Measurements from ENCODE around the gene LONRF2. TPM values are rescaled to one million over a fixed set of nuclear protein-coding genes. Genes with fewer than 3 reads are reported as not detected.

Gene LONRF2
- total and polyA plus RNA-seq, 2 of the 13 experiments (the other 11 are each of a cell fraction or from before 2014, with no cell fraction given) = not detected

DNA sequence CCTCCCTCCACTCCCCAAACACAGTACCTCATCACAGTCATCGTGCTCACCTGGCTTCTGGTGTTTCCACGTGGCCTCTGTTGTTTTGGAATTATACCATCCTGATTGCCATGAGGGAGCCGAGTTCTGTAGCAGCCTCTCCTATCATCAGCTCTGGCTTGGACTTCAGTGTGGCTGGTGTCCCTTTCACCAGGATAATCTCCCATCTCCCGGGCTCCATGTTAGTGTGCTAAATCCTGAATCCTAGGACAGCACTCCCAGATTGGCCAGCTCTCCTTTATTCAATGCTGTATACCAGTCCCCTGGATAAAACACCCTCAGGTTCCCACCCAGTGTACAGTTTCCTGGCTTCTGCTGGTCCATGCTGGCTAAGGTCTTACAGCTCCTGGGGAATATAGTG lies 53.3 kb downstream of the LONRF2 start:
- in situ Hi-C loops (cut with HindIII; ENCODE audit: extremely low pct_ligation_motif_present, low pct_unique_long_range_greater_than_20kb) (no loop called here), intact Hi-C loops (cut with micrococcal nuclease; ENCODE audit: unreplicated experiment) (no loop called here)
- FAIRE-seq (no peak), DNase-seq (ENCODE audit: low spot score) (no peak), ATAC-seq (no peak)
- ChIA-PET POLR2A (no interaction called here), CTCF (ENCODE audit: low intra/inter-chr PET ratio, low total read pairs) (no interaction called here)
- Histone ChIP-seq H3K4me3 (replicated peaks in 1 of 3; ENCODE audit: insufficient read depth in 1 of 3, low read depth in 2 of 3, low read length in 3 of 3) (no peak overlapping the region), H3K9me3 (ENCODE audit: low read length) (no peaks in the 10 kb centered on the region), H3K4me2 (ENCODE audit: low read depth, low read length) (no peak overlapping the region), H3K79me2 (ENCODE audit: insufficient read depth, low read length) (no peaks in the 10 kb centered on the region), H3K36me3 (replicated peaks in 1 of 2; ENCODE audit: control insufficient read depth in 1 of 2, insufficient read depth in 2 of 2, low read length in 2 of 2) (no peaks in the 10 kb centered on the region), H4K20me1 (ENCODE audit: insufficient read depth, low read length) (no peaks in the 10 kb centered on the region), H2AFZ (ENCODE audit: low read length) (no peak overlapping the region), H3K27me3 (ENCODE audit: control insufficient read depth in 1 of 2, insufficient read depth in 2 of 2, low read length in 2 of 2) (peaks cover 0 to 5% of the 10 kb centered on the region in 2 experiments; a peak in 2 of 5 replicates), H3K4me1 (ENCODE audit: insufficient read depth, low read length) (peaks cover 11% of the 10 kb centered on the region), H3K9ac (ENCODE audit: insufficient read depth, low read depth, low read length) (no peak overlapping the region), H3K27ac (ENCODE audit: extremely low read length, insufficient read depth, low read length) (no peak overlapping the region)
- WGBS (ENCODE audit: low lambda C conversion rate) = 3% methylated on average over 4 of the region's 4 CpGs
- no TSS peak for BruUV-seq (replicated peaks)
- TF ChIP-seq, protein P1, sequence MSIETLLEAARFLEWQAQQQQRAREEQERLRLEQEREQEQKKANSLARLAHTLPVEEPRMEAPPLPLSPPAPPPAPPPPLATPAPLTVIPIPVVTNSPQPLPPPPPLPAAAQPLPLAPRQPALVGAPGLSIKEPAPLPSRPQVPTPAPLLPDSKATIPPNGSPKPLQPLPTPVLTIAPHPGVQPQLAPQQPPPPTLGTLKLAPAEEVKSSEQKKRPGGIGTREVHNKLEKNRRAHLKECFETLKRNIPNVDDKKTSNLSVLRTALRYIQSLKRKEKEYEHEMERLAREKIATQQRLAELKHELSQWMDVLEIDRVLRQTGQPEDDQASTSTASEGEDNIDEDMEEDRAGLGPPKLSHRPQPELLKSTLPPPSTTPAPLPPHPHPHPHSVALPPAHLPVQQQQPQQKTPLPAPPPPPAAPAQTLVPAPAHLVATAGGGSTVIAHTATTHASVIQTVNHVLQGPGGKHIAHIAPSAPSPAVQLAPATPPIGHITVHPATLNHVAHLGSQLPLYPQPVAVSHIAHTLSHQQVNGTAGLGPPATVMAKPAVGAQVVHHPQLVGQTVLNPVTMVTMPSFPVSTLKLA (IDR thresholded peaks at IDR 0.05) = peak; percentile 66
- no peak for TF ChIP-seq ZNF333 (CRISPR knock-in tag; IDR thresholded peaks at IDR 0.05; ENCODE audit: borderline replicate concordance)

DNA sequence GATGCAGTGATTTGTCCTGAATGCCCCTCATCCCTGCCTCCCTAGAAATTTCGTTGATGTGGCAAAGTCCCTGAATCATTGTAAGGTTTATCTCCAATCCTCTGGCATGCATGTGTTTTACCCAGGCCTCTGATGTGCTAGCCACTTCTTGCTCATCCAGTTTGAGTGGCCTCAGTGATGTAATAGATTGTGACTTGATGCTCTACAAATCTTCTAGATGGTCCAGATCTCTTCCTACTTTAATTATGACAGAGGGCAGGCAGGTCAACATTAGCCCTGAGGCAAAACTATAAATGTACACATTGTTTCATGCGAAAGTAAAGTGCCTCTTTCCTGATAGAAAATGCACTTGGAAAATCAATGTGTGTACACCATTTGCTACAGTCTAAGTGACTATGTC lies 54.5 kb downstream of the LONRF2 start:
- intact Hi-C loops (cut with micrococcal nuclease; ENCODE audit: unreplicated experiment) = no loop called here
- Histone ChIP-seq H3K27ac (ENCODE audit: extremely low read length, insufficient read depth, low read length) (no peak overlapping the region), H3K4me2 (ENCODE audit: low read depth, low read length) (no peak overlapping the region), H3K27me3 (ENCODE audit: control insufficient read depth in 1 of 2, insufficient read depth in 2 of 2, low read length in 2 of 2) (peaks cover 0 to 4% of the 10 kb centered on the region in 2 experiments; a peak in 2 of 5 replicates), H3K9ac (ENCODE audit: insufficient read depth, low read depth, low read length) (no peak overlapping the region), H2AFZ (ENCODE audit: low read length) (no peak overlapping the region), H4K20me1 (ENCODE audit: insufficient read depth, low read length) (no peaks in the 10 kb centered on the region), H3K79me2 (ENCODE audit: insufficient read depth, low read length) (no peaks in the 10 kb centered on the region), H3K36me3 (replicated peaks in 1 of 2; ENCODE audit: control insufficient read depth in 1 of 2, insufficient read depth in 2 of 2, low read length in 2 of 2) (no peaks in the 10 kb centered on the region), H3K4me3 (replicated peaks in 1 of 3; ENCODE audit: insufficient read depth in 1 of 3, low read depth in 2 of 3, low read length in 3 of 3) (no peak overlapping the region), H3K4me1 (ENCODE audit: insufficient read depth, low read length) (peaks cover 11% of the 10 kb centered on the region), H3K9me3 (ENCODE audit: low read length) (no peaks in the 10 kb centered on the region)
- BruUV-seq (replicated peaks) = no TSS peak
- ATAC-seq (no peak), DNase-seq (ENCODE audit: low spot score) (no peak), FAIRE-seq (no peak)
- WGBS (ENCODE audit: low lambda C conversion rate) = 13% methylated on average over 2 of the region's 2 CpGs
- in situ Hi-C loops (cut with HindIII; ENCODE audit: extremely low pct_ligation_motif_present, low pct_unique_long_range_greater_than_20kb) = no loop called here
- ChIA-PET CTCF (ENCODE audit: low intra/inter-chr PET ratio, low total read pairs) (no interaction called here), POLR2A (no interaction called here)
- TF ChIP-seq, protein P2, sequence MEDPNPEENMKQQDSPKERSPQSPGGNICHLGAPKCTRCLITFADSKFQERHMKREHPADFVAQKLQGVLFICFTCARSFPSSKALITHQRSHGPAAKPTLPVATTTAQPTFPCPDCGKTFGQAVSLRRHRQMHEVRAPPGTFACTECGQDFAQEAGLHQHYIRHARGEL (CRISPR knock-in tag; IDR thresholded peaks at IDR 0.05) = no peak
- TF ChIP-seq, protein P3, sequence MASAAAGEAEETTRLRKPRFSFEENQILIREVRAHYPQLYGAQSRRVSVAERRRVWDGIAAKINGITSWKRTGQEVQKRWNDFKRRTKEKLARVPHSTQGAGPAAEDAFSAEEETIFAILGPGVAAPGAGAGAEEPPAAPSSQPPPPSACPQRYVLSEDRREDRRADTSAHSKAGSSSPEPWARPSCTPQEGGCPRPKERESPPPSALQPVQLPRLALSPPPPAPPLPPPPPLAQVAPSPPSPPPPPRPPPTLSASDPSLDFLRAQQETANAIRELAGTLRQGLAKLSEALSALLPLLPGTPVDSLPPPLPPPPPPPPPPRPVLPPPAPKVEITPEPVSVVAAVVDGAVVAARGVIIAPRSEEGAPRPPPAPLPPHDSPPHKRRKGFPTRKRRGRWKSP (CRISPR knock-in tag; IDR thresholded peaks at IDR 0.05) = no peak
- TF ChIP-seq, protein P4, sequence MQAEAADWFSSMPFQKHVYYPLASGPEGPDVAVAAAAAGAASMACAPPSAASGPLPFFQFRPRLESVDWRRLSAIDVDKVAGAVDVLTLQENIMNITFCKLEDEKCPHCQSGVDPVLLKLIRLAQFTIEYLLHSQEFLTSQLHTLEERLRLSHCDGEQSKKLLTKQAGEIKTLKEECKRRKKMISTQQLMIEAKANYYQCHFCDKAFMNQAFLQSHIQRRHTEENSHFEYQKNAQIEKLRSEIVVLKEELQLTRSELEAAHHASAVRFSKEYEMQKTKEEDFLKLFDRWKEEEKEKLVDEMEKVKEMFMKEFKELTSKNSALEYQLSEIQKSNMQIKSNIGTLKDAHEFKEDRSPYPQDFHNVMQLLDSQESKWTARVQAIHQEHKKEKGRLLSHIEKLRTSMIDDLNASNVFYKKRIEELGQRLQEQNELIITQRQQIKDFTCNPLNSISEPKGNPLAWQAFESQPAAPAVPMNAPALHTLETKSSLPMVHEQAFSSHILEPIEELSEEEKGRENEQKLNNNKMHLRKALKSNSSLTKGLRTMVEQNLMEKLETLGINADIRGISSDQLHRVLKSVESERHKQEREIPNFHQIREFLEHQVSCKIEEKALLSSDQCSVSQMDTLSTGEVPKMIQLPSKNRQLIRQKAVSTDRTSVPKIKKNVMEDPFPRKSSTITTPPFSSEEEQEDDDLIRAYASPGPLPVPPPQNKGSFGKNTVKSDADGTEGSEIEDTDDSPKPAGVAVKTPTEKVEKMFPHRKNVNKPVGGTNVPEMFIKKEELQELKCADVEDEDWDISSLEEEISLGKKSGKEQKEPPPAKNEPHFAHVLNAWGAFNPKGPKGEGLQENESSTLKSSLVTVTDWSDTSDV (CRISPR knock-in tag; IDR thresholded peaks at IDR 0.05) = no peak
- TF ChIP-seq FIP1L1 (IDR thresholded peaks at IDR 0.05; ENCODE audit: borderline replicate concordance, insufficient read depth, low read depth, low read length) (no peak), ZNF703 (CRISPR knock-in tag; IDR thresholded peaks at IDR 0.05; ENCODE audit: borderline replicate concordance) (no peak), KDM5A (IDR thresholded peaks at IDR 0.05; ENCODE audit: borderline replicate concordance, low read length) (no peak), HOXA5 (CRISPR knock-in tag; IDR thresholded peaks at IDR 0.05) (no peak), CHCHD3 (CRISPR knock-in tag; IDR thresholded peaks at IDR 0.05) (no peak), JDP2 (CRISPR knock-in tag; IDR thresholded peaks at IDR 0.05; ENCODE audit: borderline replicate concordance) (no peak), ZNF329 (CRISPR knock-in tag; IDR thresholded peaks at IDR 0.05; ENCODE audit: low read depth) (no peak), HHEX (CRISPR knock-in tag; IDR thresholded peaks at IDR 0.05) (no peak), ZNF343 (CRISPR knock-in tag; IDR thresholded peaks at IDR 0.05) (no peak)
